GM19397 (cell line): Measurements from ENCODE around the gene CEP85L.

ENCODE experiments used
- ATAC-seq: cut with Tn5 transposase; IDR thresholded peaks from one replicate; pipeline ENCODE4 v1.9.1; 2021; ENCODE audit warnings: mild to moderate bottlenecking, moderate library complexity; ENCODE audit not compliant: unreplicated experiment

CEP85L gene

GRCh38 chr6:118625833-118626232 lies 25.6 kb downstream of the CEP85L start:
- ATAC-seq: no peak

- no peak for ATAC-seq
Measured at GRCh38 chr6:118621799-118622470, 29.5 kb downstream of the CEP85L start.

GRCh38 chr6:118620202-118620601 lies 31.2 kb downstream of the CEP85L start:
- ATAC-seq: no peak

- peak; percentile 80 for ATAC-seq
Measured at GRCh38 chr6:118618676-118619377, 32.6 kb downstream of the CEP85L start.

- no peak for ATAC-seq
Measured at GRCh38 chr6:118617417-118617816, 34.0 kb downstream of the CEP85L start.

GRCh38 chr6:118611334-118611733 lies 40.1 kb downstream of the CEP85L start:
- no peak for ATAC-seq

- no peak for ATAC-seq
Measured at GRCh38 chr6:118606858-118607257, 44.5 kb downstream of the CEP85L start.

GRCh38 chr6:118606268-118606667 lies 45.1 kb downstream of the CEP85L start:
- no peak for ATAC-seq

GRCh38 chr6:118603372-118603771 lies 48.0 kb downstream of the CEP85L start:
- no peak for ATAC-seq

GRCh38 chr6:118602300-118602699 lies 49.1 kb downstream of the CEP85L start:
- ATAC-seq: no peak

- no peak for ATAC-seq
Measured at GRCh38 chr6:118598324-118598723, 53.1 kb downstream of the CEP85L start.

GRCh38 chr6:118597636-118598035 lies 53.8 kb downstream of the CEP85L start:
- ATAC-seq: no peak

GRCh38 chr6:118596774-118597320 lies 54.5 kb downstream of the CEP85L start:
- no peak for ATAC-seq

GRCh38 chr6:118594877-118595276 lies 56.5 kb downstream of the CEP85L start:
- no peak for ATAC-seq

- ATAC-seq: no peak
Measured at GRCh38 chr6:118591897-118592296, 59.5 kb downstream of the CEP85L start.

- no peak for ATAC-seq
Measured at GRCh38 chr6:118589649-118590365, 61.6 kb downstream of the CEP85L start.

- ATAC-seq: no peak
Measured at GRCh38 chr6:118589186-118589585, 62.2 kb downstream of the CEP85L start.

- no peak for ATAC-seq
Measured at GRCh38 chr6:118588626-118589025, 62.8 kb downstream of the CEP85L start.

- no peak for ATAC-seq
Measured at GRCh38 chr6:118586746-118587485, 64.5 kb downstream of the CEP85L start.

GRCh38 chr6:118584911-118585310 lies 66.5 kb downstream of the CEP85L start:
- ATAC-seq: no peak

- ATAC-seq: no peak
Measured at GRCh38 chr6:118581489-118581959, 69.9 kb downstream of the CEP85L start.
